K562 (cell line): Measurements from ENCODE around the gene NHSL2. TPM values are rescaled to one million over a fixed set of nuclear protein-coding genes. Genes with fewer than 3 reads are reported as not detected.

ENCODE experiments used
- ATAC-seq: fragments of 200-7000 bp; cut with Tn5 transposase; 3 replicates; pipeline ENCODE4 v1.9.1; 2020; ENCODE audit warnings: moderate library complexity
- BruUV-seq: library from RNA; stranded (reverse); fragments of 400-500 nt; replicated peaks from 2 replicates; lab custom pipeline; 2021; lab: Mats Ljungman, UMichigan
- CTCF ChIA-PET: fragments of 300-600 bp; formaldehyde crosslinking; extraction: SDS; loops from one replicate; lab custom pipeline; 2021; ENCODE audit warnings: low intra/inter-chr PET ratio; lab: Yijun Ruan, JAX
- POLR2A ChIA-PET: fragments of 300-600, 350-650 bp; sonication (Branson Sonifier 250); formaldehyde crosslinking; extraction: SDS; loops from one replicate; lab custom pipeline; 2021; ENCODE audit warnings: antibody characterized with exemption, inconsistent platforms; lab: Yijun Ruan, JAX
- DNase-seq, 4 experiments: peaks; one replicate each; pipeline versions ENCODE4 v3.0.0 to v3.0.0-alpha.2; 2011 to 2018; ENCODE audit warnings: low spot score in 3 of 4, mixed read lengths in 3 of 4; ENCODE audit errors: extremely low read depth in 1 of 4
- FAIRE-seq: peaks from 2 replicates; lab custom pipeline; 2011; peaks lifted over from hg19 to GRCh38; lab: Jason Lieb, UNC
- H2AFZ ChIP-seq: 2 replicates; pipeline ENCODE4 v1.6.0; 2011; ENCODE audit warnings: low read depth, low read length, control low read depth, inconsistent platforms
- H3K27ac ChIP-seq: fragments of 200-600 bp; 3 replicates; pipeline ENCODE4 v1.8.0; 2011; ENCODE audit warnings: low read depth, mild to moderate bottlenecking, control low read depth, inconsistent platforms, low read length, moderate library complexity, mixed read lengths; ENCODE audit errors: extremely low read depth
- H3K27me3 ChIP-seq, 2 experiments: fragments of 300-600 bp in 1 of 2; 2 replicates in 1 of 2; 3 replicates in 1 of 2; pipeline versions ENCODE4 v1.6.0 to v1.8.0; 2011; ENCODE audit warnings: inconsistent platforms in 2 of 2, low read length in 2 of 2, mild to moderate bottlenecking in 1 of 2, mixed read lengths in 1 of 2, moderate library complexity in 1 of 2; ENCODE audit not compliant: control insufficient read depth in 2 of 2, insufficient read depth in 2 of 2
- H3K36me3 ChIP-seq: fragments of 300-600 bp; 3 replicates; pipeline ENCODE4 v1.8.0; 2011; ENCODE audit warnings: mild to moderate bottlenecking, low read length, inconsistent platforms; ENCODE audit not compliant: control insufficient read depth, insufficient read depth
- H3K4me1 ChIP-seq, 2 experiments: fragments of 200-600 bp in 1 of 2; replicated peaks in 1 of 2; 2 replicates in 1 of 2; 3 replicates in 1 of 2; pipeline versions ENCODE4 v1.5.1 to v1.8.0; 2011; ENCODE audit warnings: inconsistent platforms in 2 of 2, low read length in 2 of 2, mild to moderate bottlenecking in 1 of 2, mixed read lengths in 1 of 2, moderate library complexity in 1 of 2; ENCODE audit not compliant: control insufficient read depth in 2 of 2, insufficient read depth in 2 of 2
- H3K4me2 ChIP-seq: 2 replicates; pipeline ENCODE4 v1.6.1; 2011; ENCODE audit warnings: low read length, control low read depth, inconsistent platforms, mixed read lengths; ENCODE audit not compliant: insufficient read depth
- H3K4me3 ChIP-seq: fragments of 200-600 bp; sonication (generic), shearing (Covaris generic); 2 replicates; pipeline ENCODE4 v1.5.1; 2016; ENCODE audit warnings: control low read depth, inconsistent platforms
- H3K79me2 ChIP-seq: fragments of 200-600 bp; 3 replicates; pipeline ENCODE4 v1.8.0; 2011; ENCODE audit warnings: low read length, inconsistent platforms; ENCODE audit not compliant: control insufficient read depth, insufficient read depth
- H3K9ac ChIP-seq, 2 experiments: 2 replicates each; pipeline versions ENCODE4 v1.6.0 to v1.6.1; 2011; ENCODE audit warnings: low read depth in 2 of 2, low read length in 2 of 2, control low read depth in 1 of 2, inconsistent platforms in 1 of 2, mild to moderate bottlenecking in 1 of 2, mixed read lengths in 1 of 2; ENCODE audit not compliant: insufficient read depth in 1 of 2
- H3K9me1 ChIP-seq: one replicate; pipeline ENCODE4 v1.6.0; 2011; ENCODE audit warnings: inconsistent platforms, mild to moderate bottlenecking, low read length, moderate library complexity; ENCODE audit not compliant: control insufficient read depth, insufficient read depth
- H3K9me3 ChIP-seq: replicated peaks from 2 replicates; pipeline ENCODE4 v1.5.1; 2011; ENCODE audit warnings: low read depth, low read length, inconsistent platforms; ENCODE audit not compliant: control insufficient read depth, insufficient read depth
- H4K20me1 ChIP-seq: replicated peaks from 2 replicates; pipeline ENCODE4 v1.6.1; 2011; ENCODE audit warnings: low read length, inconsistent platforms, mixed read lengths; ENCODE audit not compliant: control insufficient read depth, insufficient read depth
- ATF4 ChIP-seq: fragments of 450-650 bp; formaldehyde crosslinking; IDR thresholded peaks from 2 replicates; pipeline ENCODE4 v1.4.0; 2022; ENCODE audit warnings: mild to moderate bottlenecking, moderate library complexity
- PYGO2 ChIP-seq: fragments of 450-650 bp; IDR thresholded peaks from 2 replicates; pipeline ENCODE4 v1.6.1; 2016; ENCODE audit warnings: mild to moderate bottlenecking, missing genetic modification characterization, moderate library complexity, missing compliant biosample characterization
- XRCC5 ChIP-seq: fragments of 200-400 bp; formaldehyde crosslinking; IDR thresholded peaks from 2 replicates; pipeline ENCODE4 v1.6.1; 2017; ENCODE audit warnings: low read depth, mild to moderate bottlenecking, low read length
- ZNF436 ChIP-seq: fragments of 250-450, 450-650 bp; sonication (Bioruptor Pico); formaldehyde crosslinking; IDR thresholded peaks from 2 replicates; pipeline ENCODE4 v1.7.0; 2020; ENCODE audit warnings: mild to moderate bottlenecking
- WGBS: fragments of 100-300 bp; shearing (Covaris generic); methylation state at CpG from one replicate; pipeline ENCODE4 v1.1.6; 2016; ENCODE audit warnings: low coverage, mixed read lengths; ENCODE audit not compliant: insufficient coverage; ENCODE audit errors: missing lambda C conversion rate; 5-methylcytosine and 5-hydroxymethylcytosine counted together
- in situ Hi-C: fragments of 300-500 bp; cut with MboI; formaldehyde crosslinking; loops from 4 replicates; pipeline ENCODE4 v1.15.0; 2018; ENCODE audit warnings: inconsistent platforms, mixed read lengths
- intact Hi-C: fragments of 100-400 bp; cut with micrococcal nuclease; formaldehyde crosslinking; loops from 2 replicates; pipeline ENCODE4 v1.14.2; 2022
- polyA plus RNA-seq, 8 experiments: library from polyadenylated mRNA; depleted of rRNA in 4 of 8; stranded (reverse) in 5 of 8; unstranded in 3 of 8; fragments of >200 nt; fragmentation: Nextera tagmentation in 2 of 8; fragmentation: Illumina TruSeq in 1 of 8; extraction: Ambion mirVana in 2 of 8; extraction: Trizol in 1 of 8; gene quantifications; 2 replicates each; pipeline versions ENCODE4 v1.2.1 to v1.2.3, GENCODE V29; 2011 to 2014; ENCODE audit warnings: inconsistent platforms in 1 of 8, missing spikeins in 1 of 8
- total RNA-seq, 7 experiments: library from RNA; depleted of rRNA in 6 of 7; stranded (reverse); fragments of >200 nt in 6 of 7; fragmentation: Illumina TruSeq in 2 of 7; extraction: Trizol in 2 of 7; gene quantifications; 2 replicates each; pipeline versions ENCODE4 v1.2.1 to v1.2.3, GENCODE V29; 2011 to 2021; ENCODE audit warnings: low replicate concordance in 1 of 7
- TF ChIP-seq, protein P1 (sequence below): fragments of 450-650 bp; formaldehyde crosslinking; IDR thresholded peaks from 2 replicates; pipeline ENCODE4 v1.4.0; 2020; ENCODE audit warnings: mild to moderate bottlenecking, moderate library complexity
- TF ChIP-seq, protein P2 (sequence below), 3 experiments: fragments of 200-800 bp in 1 of 3; fragments of 250-450 bp in 1 of 3; fragments of 450-650 bp in 1 of 3; sonication (Bioruptor Pico) in 1 of 3; sonication (Bioruptor generic) in 1 of 3; formaldehyde crosslinking in 1 of 3; IDR thresholded peaks; 2 replicates each; pipeline versions ENCODE4 v1.6.1 to v1.8.0; 2016 to 2022; ENCODE audit warnings: mild to moderate bottlenecking in 2 of 3, missing genetic modification characterization in 2 of 3, missing compliant biosample characterization in 1 of 3, moderate library complexity in 1 of 3

Gene NHSL2
- total and polyA plus RNA-seq, 9 of the 15 experiments (the other 6 are each of a cell fraction or from before 2014, with no cell fraction given): 0.02 TPM; not detected in 8

- Histone ChIP-seq H3K4me2 (no peak overlapping the region), H3K4me1 (no peaks in the 10 kb centered on the region), H3K9me3 (no peaks in the 10 kb centered on the region), H3K9me1 (no peaks in the 10 kb centered on the region), H3K9ac (no peak overlapping the region), H4K20me1 (0 out of 2 replicates have a peak, but pooled peaks cover 3% of the 10 kb centered on the region), H3K79me2 (no peaks in the 10 kb centered on the region), H2AFZ (no peak overlapping the region), H3K27ac (no peak overlapping the region), H3K27me3 (peaks cover 0 to 31% of the 10 kb centered on the region in 2 experiments; a peak in 3 of 5 replicates), H3K4me3 (no peak overlapping the region), H3K36me3 (no peaks in the 10 kb centered on the region)
- no TSS peak for BruUV-seq
- no peak for ATAC-seq
- no peak for TF ChIP-seq XRCC5
- TF ChIP-seq, protein P1, sequence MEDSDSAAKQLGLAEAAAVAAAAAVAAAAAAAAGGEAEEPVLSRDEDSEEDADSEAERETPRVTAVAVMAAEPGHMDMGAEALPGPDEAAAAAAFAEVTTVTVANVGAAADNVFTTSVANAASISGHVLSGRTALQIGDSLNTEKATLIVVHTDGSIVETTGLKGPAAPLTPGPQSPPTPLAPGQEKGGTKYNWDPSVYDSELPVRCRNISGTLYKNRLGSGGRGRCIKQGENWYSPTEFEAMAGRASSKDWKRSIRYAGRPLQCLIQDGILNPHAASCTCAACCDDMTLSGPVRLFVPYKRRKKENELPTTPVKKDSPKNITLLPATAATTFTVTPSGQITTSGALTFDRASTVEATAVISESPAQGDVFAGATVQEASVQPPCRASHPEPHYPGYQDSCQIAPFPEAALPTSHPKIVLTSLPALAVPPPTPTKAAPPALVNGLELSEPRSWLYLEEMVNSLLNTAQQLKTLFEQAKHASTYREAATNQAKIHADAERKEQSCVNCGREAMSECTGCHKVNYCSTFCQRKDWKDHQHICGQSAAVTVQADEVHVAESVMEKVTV: no peak
- TF ChIP-seq PYGO2 (tag): no peak
- TF ChIP-seq, protein P2, sequence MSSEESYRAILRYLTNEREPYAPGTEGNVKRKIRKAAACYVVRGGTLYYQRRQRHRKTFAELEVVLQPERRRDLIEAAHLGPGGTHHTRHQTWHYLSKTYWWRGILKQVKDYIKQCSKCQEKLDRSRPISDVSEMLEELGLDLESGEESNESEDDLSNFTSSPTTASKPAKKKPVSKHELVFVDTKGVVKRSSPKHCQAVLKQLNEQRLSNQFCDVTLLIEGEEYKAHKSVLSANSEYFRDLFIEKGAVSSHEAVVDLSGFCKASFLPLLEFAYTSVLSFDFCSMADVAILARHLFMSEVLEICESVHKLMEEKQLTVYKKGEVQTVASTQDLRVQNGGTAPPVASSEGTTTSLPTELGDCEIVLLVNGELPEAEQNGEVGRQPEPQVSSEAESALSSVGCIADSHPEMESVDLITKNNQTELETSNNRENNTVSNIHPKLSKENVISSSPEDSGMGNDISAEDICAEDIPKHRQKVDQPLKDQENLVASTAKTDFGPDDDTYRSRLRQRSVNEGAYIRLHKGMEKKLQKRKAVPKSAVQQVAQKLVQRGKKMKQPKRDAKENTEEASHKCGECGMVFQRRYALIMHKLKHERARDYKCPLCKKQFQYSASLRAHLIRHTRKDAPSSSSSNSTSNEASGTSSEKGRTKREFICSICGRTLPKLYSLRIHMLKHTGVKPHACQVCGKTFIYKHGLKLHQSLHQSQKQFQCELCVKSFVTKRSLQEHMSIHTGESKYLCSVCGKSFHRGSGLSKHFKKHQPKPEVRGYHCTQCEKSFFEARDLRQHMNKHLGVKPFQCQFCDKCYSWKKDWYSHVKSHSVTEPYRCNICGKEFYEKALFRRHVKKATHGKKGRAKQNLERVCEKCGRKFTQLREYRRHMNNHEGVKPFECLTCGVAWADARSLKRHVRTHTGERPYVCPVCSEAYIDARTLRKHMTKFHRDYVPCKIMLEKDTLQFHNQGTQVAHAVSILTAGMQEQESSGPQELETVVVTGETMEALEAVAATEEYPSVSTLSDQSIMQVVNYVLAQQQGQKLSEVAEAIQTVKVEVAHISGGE (CRISPR knock-in tag; IDR thresholded peaks at IDR 0.05): no peak
- no peak for TF ChIP-seq ZNF436 (CRISPR knock-in tag)
- TF ChIP-seq ATF4 (CRISPR knock-in tag): no peak
- no peak for FAIRE-seq
- WGBS: 0% methylated on average over 1 of the region's 1 CpG
- POLR2A ChIA-PET: no interaction called here
- in situ Hi-C loops: no loop called here
- intact Hi-C loops: no loop called here
- CTCF ChIA-PET: no interaction called here
- no peak for DNase-seq
Measured at GRCh38 chrX:72084114-72084513, 173.5 kb downstream of the NHSL2 start.
